Neuron (in vitro differentiated cells): ENCODE results near the gene UVRAG.
"Not testable (repeated sequence)": the region's sequence is repeated elsewhere in the genome, so short reads cannot be mapped to it uniquely, and the experiment has no call there.

ENCODE experiments used
- H2AFZ ChIP-seq: one replicate; pipeline ENCODE4 v1.6.1; 2013; ENCODE audit warnings: low read depth, mild to moderate bottlenecking, inconsistent platforms, low read length, moderate library complexity
- H3K27me3 ChIP-seq: one replicate; pipeline ENCODE4 v1.6.1; 2013; ENCODE audit warnings: low read length; ENCODE audit not compliant: insufficient read depth
- H3K36me3 ChIP-seq: one replicate; pipeline ENCODE4 v1.6.1; 2013; ENCODE audit warnings: low read length; ENCODE audit not compliant: insufficient read depth
- H3K4me1 ChIP-seq: one replicate; pipeline ENCODE4 v1.6.1; 2013; ENCODE audit warnings: low read length; ENCODE audit not compliant: insufficient read depth
- H3K4me3 ChIP-seq: 2 replicates; pipeline ENCODE4 v1.5.1; 2013; ENCODE audit warnings: mild to moderate bottlenecking, low read length, moderate library complexity
- H3K9me3 ChIP-seq: one replicate; pipeline ENCODE4 v1.6.1; 2013; ENCODE audit warnings: low read length

Gene UVRAG

GRCh38 chr11:75869661-75870455 is 54.8 kb downstream of the UVRAG start:
- Histone ChIP-seq H3K4me3 (no peak overlapping the region), H3K27me3 (no peaks in the 10 kb centered on the region), H3K4me1 (peaks cover 11% of the 10 kb centered on the region), H2AFZ (no peak overlapping the region), H3K36me3 (no peaks in the 10 kb centered on the region), H3K9me3 (no peaks in the 10 kb centered on the region)

DNA sequence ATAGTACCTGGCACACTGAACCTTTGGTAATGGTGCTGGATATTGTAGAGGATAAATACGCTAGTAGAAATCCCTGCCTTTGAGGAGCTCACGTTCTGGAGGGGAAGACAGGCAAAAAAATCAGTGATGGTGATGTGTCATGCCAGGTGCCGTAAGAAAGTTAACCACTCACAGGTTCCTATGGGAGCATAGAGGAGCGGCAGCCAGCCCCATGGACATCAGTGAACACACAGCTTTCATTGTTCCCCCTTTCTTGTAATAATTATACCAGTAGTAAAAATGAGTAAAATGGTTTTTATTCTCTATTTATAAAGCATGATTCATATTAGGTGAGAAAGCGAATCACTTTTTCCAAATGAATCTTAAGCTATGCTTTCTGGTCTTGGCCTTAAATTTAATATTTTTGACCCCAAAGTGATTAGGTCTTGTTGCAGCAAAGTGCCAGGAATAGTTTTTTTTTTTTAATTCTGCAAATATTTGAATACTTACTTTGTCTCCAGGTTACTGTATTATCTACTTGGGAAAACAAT is 57.9 kb downstream of the UVRAG start:
- Histone ChIP-seq H3K27me3 (no peaks in the 10 kb centered on the region), H2AFZ (no peak overlapping the region), H3K36me3 (no peaks in the 10 kb centered on the region), H3K4me1 (peaks cover 13% of the 10 kb centered on the region), H3K9me3 (no peaks in the 10 kb centered on the region), H3K4me3 (no peak overlapping the region)

GRCh38 chr11:75873417-75874221 is 58.6 kb downstream of the UVRAG start:
- H3K4me1 ChIP-seq = peaks cover 13% of the 10 kb centered on the region
- no peak overlapping the region for H2AFZ ChIP-seq
- H3K27me3 ChIP-seq = no peaks in the 10 kb centered on the region
- no peaks in the 10 kb centered on the region for H3K9me3 ChIP-seq
- no peaks in the 10 kb centered on the region for H3K36me3 ChIP-seq
- H3K4me3 ChIP-seq = no peak overlapping the region

DNA sequence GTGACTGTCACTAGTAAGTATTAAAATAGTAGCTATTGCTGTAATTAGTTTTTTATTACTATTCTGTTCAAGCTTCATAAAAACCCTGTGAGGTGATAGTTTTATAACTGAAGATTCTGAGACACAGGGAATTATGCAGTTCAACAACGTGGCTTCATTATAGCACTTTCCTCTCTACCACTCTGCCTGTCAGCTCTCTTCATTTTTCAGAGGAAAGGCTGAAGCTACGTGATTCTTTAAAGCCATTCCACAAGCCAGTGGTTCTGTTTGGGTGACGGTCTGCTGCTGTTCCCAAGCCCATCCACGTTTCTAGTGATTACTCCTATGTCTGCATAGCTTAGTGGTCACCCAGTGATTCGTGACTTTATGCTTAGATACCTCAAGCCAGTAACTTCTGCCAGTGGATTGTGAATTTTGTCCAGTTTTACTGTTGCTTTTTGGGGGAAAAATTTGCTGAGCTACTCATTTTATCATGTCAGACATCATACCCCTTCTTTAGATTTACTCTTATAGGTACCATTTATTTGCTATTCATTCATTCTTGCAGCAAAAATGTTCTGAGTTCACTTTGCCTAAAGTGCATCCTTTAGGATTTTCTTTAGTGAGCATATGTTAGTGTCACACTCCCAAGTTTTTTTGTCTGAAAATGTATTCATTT is 59.8 kb downstream of the UVRAG start:
- no peaks in the 10 kb centered on the region for H3K36me3 ChIP-seq
- no peaks in the 10 kb centered on the region for H3K27me3 ChIP-seq
- no peak overlapping the region for H2AFZ ChIP-seq
- no peaks in the 10 kb centered on the region for H3K9me3 ChIP-seq
- H3K4me1 ChIP-seq = peaks cover 13% of the 10 kb centered on the region
- H3K4me3 ChIP-seq = no peak overlapping the region

DNA sequence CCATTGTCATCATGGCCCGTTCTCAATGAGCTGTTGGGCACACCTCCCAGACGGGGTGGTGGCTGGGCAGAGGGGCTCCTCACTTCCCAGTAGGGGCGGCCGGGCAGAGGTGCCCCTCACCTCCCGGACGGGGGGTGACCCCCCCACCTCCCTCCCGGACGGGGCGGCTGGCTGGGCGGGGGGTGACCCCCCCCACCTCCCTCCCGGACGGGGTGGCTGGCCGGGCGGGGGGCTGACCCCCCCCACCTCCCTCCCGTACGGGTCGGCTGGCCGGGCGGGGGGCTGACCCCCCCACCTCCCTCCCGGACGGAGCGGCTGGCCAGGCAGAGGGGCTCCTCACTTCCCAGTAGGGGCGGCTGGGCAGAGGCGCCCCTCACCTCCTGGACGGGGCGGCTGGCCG is 62.3 kb downstream of the UVRAG start:
- H3K4me3 ChIP-seq, H2AFZ ChIP-seq, H3K36me3 ChIP-seq, H3K27me3 ChIP-seq, H3K9me3 ChIP-seq: not testable (repeated sequence)
- peaks cover 13% of the 10 kb centered on the region for H3K4me1 ChIP-seq

DNA sequence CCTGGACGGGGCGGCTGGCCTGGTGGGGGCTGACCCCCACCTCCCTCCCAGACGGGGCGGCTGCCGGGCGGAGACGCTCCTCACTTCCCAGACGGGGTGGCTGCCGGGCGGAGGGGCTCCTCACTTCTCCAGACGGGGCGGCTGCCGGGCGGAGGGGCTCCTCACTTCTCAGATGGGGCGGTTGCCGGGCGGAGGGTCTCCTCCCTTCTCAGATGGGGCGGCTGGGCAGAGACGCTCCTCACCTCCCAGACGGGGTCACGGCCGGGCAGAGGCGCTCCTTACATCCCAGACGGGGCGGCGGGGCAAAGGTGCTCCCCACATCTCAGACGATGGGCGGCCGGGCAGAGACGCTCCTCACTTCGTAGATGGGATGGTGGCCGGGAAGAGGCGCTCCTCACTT is 62.9 kb downstream of the UVRAG start:
- not testable (repeated sequence) for H3K36me3 ChIP-seq, H3K4me3 ChIP-seq, H3K9me3 ChIP-seq, H3K27me3 ChIP-seq, H2AFZ ChIP-seq
- H3K4me1 ChIP-seq = peaks cover 13% of the 10 kb centered on the region

- peaks cover 2% of the 10 kb centered on the region for H3K36me3 ChIP-seq
- no peak overlapping the region for H2AFZ ChIP-seq
- H3K27me3 ChIP-seq = no peaks in the 10 kb centered on the region
- no peak overlapping the region for H3K4me3 ChIP-seq
- H3K4me1 ChIP-seq = peaks cover 5% of the 10 kb centered on the region
- H3K9me3 ChIP-seq = no peaks in the 10 kb centered on the region
Measured at GRCh38 chr11:75878933-75879332, 63.9 kb downstream of the UVRAG start.

DNA sequence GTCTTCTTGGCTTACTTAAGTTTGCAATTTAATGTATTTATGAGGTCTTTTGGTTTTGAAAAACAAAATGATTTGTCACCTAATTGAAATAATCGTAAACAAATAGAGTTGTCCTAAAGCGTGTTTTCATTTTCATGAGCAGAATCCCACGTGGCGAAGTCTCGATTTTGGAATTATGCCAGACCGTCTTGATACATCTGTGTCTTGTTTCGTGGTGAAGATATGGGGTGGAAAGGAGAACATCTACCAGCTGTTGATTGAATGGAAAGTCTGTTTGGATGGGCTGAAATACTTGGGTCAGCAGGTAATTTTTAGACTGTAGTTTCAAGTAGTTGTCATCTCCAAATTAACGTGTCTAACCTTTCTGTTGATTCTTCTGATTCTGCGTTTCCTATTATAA is 64.7 kb downstream of the UVRAG start:
- Histone ChIP-seq H3K4me3 (no peak overlapping the region), H2AFZ (no peak overlapping the region), H3K36me3 (peaks cover 2% of the 10 kb centered on the region), H3K9me3 (no peaks in the 10 kb centered on the region), H3K4me1 (peaks cover 2% of the 10 kb centered on the region), H3K27me3 (no peaks in the 10 kb centered on the region)

DNA sequence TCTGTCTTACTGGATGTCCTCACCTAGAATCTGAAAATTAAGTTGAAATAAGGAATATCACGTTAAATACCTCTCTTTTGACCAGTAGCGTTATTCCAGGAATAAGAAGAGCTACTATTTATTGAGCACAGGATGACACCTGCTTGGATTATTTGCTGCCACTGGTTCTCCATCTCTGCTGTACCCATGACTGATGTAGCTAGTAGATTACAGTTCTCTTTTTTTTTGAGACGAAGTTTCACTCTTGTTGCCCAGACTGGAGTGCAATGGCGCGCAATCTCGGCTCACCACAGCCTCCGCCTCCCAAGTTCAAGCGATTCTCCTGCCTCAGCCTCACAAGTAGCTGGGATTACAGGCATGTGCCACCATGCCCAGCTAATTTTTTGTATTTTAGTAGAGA is 65.3 kb downstream of the UVRAG start:
- not testable (repeated sequence) for H3K36me3 ChIP-seq, H2AFZ ChIP-seq, H3K9me3 ChIP-seq, H3K4me1 ChIP-seq, H3K4me3 ChIP-seq, H3K27me3 ChIP-seq

DNA sequence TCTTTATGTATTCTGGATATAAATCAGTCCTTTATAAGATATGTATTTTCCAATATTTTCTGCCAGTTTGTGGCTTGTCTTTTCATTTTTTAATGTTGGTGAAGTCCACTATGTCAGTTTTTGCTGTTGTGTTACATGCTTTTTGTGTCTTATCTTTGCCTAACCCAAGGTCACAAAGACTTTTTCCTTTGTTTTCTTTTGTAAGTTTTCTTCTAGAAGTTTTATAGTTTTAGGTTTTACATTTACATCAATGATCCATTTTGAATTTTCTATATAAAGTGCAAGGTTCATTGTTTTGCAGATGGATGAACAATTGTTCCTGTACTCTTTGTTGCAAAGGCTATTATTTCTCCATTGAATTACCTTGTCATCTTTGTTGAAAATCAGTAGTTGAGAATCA is 69.3 kb downstream of the UVRAG start:
- Histone ChIP-seq H2AFZ (no peak overlapping the region), H3K27me3 (no peaks in the 10 kb centered on the region), H3K4me3 (no peak overlapping the region), H3K9me3 (no peaks in the 10 kb centered on the region), H3K36me3 (peaks cover 2% of the 10 kb centered on the region), H3K4me1 (no peaks in the 10 kb centered on the region)

DNA sequence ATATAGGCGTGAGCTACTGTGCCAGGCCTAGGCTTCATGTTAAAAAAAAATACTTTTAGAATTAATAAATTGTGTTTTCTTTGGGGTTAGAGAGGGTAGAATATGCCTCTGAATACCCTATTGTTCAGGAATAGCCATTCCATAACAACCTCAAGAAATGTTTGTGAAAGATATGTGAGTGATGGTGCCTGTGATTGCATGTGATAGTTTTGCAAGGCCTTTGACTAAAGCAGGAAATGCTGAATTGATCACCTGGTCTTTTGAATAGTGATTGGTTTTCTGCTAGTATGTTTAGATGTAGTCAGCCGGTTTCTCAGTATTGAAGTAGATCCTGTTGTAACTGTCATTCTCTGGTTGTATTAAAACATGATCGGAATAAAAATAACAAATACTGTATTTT is 73.4 kb downstream of the UVRAG start:
- Histone ChIP-seq H3K4me1 (no peaks in the 10 kb centered on the region), H3K9me3 (no peaks in the 10 kb centered on the region), H3K36me3 (peaks cover 9% of the 10 kb centered on the region), H3K27me3 (no peaks in the 10 kb centered on the region), H3K4me3 (no peak overlapping the region), H2AFZ (no peak overlapping the region)

- no peaks in the 10 kb centered on the region for H3K9me3 ChIP-seq
- H2AFZ ChIP-seq = no peak overlapping the region
- no peak overlapping the region for H3K4me3 ChIP-seq
- peaks cover 4% of the 10 kb centered on the region for H3K4me1 ChIP-seq
- no peaks in the 10 kb centered on the region for H3K27me3 ChIP-seq
- H3K36me3 ChIP-seq = peaks cover 9% of the 10 kb centered on the region
Measured at GRCh38 chr11:75891947-75892739, 77.1 kb downstream of the UVRAG start.
